Fibroblast of the conjunctiva (primary cell): ENCODE results near the gene BABAM1.
"Not testable (repeated sequence)": the region's sequence is repeated elsewhere in the genome, so short reads cannot be mapped to it uniquely, and the experiment has no call there.

ENCODE experiments used
- DNase-seq: peaks from one replicate; pipeline ENCODE4 v3.0.0-alpha.2; 2010; ENCODE audit warnings: low read depth

The BABAM1 gene

GRCh38 chr19:17275441-17276175, 8.4 kb downstream of the BABAM1 start:
- DNase-seq: no peak

GRCh38 chr19:17279436-17279835, 12.2 kb downstream of the BABAM1 start:
- no peak for DNase-seq

GRCh38 chr19:17281391-17282304, 14.4 kb downstream of the BABAM1 start, which contains the start of gene ANKLE1:
Gene ANKLE1 (plus strand): TSS chr19:17281901. CDS start chr19:17281921, 20 bp downstream.
- no peak for DNase-seq

- peak; percentile 49 for DNase-seq
Observed at GRCh38 chr19:17282488-17283125, 15.4 kb downstream of the BABAM1 start.

- DNase-seq: no peak
Observed at GRCh38 chr19:17283504-17283996, 16.3 kb downstream of the BABAM1 start.

GRCh38 chr19:17285415-17286135, 18.3 kb downstream of the BABAM1 start:
- DNase-seq: no peak

DNA sequence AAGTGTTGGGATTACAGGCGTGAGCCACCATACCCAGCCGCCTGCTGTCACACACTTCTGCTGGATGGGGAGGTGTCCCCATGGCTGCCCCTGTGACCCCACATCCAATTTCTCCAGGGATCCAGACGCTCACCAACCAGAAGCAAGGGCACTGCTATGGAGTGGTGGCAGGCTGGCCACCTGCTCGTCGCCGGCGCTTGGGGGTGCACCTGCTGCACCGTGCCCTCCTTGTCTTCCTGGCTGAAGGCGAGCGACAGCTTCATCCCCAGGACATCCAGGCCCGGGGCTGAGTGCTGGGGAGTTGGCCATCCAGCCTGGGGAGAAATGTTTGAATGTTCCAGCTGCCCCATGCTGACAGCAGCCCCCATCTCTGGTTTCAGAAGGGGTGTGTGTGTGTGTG, 19.0 kb downstream of the BABAM1 start:
- DNase-seq: no peak

DNA sequence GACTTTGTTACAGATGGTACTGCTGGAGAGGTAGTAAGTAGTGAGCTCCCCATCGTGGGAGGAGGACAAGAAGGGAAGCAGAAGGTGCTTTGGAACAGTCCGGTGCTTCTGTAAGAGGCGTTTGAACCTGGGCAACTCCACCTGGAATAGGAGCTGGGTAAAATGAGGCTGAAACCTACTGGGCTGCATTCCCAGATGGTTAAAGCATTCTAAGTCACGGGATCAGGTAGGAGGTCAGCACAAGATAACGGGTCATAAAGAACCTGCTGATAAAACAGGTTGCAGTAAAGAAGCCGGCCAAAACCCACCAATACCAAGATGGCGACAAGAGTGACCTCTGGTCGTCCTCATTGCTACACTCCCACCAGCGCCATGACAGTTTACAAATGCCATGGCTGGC, 19.5 kb downstream of the BABAM1 start:
- DNase-seq: no peak

DNA sequence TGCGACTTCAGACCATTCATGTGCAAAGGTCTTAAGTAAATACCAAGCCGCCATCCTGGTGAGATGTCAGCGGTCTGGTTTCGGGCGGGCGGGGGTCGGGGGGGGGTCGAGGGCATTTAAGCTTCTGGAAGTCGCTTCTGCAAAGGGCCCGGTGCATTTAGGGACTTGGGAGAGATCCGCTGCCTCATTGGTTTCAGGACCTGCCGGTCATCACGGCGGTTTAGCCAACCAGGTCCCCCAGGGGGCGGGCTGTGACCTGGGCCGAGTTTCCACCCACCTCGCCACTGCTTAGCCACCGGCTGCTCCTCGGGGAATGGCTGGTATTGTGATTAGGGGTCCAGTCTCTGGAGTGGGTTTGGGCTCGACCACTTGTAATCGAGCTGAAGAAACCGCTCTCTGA, 22.2 kb downstream of the BABAM1 start:
- DNase-seq: peak; percentile 67

- peak; percentile 83 for DNase-seq
Observed at GRCh38 chr19:17292301-17293074, 25.2 kb downstream of the BABAM1 start.

DNA sequence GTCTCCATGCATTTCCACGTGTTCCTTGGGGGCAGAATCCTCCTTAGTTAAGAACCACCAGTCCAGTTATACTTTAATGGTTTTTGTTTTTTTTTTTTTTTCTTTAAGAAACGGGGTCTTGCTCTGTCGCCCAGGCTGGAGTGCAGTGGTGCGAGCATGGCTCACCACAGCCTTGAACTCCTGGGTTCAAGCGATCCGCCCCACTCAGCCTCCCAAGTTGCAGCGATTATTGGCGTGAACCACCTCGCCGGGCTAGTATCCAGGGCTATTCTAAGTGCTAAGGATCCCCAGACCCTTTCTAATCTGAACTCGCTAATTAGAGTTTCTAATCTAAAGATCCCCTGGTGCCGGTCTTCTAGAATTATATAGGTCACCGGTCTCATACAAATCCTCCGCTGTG, 26.4 kb downstream of the BABAM1 start:
- DNase-seq: no peak

DNA sequence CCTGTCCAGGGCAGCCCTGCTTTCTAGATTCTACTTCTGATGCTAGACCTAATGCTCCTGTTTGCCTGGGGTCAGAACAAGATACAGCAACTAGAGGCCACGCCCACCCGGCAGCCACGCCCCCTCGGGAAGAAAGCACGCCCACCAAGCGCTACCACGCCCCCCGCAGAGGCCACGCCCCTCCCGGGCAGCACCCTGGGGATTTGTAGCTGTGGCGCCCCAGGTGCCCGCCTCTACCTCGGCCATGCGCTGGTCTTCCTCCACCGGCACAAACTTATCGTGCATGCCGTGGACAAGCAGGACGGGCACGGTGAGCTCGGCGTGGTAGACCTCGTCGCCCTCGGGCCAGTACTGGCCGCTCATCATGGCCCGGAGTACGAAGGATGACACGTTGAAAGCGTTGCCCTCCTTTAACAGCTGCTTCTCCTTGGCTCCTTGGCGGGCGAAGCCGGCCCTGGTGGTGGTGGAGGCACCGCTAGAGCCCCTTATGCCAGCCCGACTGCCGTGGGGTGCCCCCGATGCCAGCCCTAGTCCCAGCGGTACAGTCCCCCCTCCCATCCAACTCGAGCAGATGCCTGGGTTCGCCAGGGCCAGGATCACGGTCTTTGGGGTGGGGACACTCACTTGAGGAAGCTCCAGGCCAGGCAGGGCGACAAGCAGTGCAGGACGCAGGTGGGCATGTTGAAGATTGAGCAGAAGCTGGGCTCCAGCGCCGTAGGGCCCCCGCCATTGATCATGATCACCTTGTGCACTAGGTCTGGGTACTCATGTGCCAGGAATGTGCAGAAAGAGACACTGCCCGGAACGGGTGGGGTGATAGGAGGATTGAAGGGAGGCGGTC, 27.0 kb downstream of the BABAM1 start:
- no peak for DNase-seq

GRCh38 chr19:17295551-17295950, 28.3 kb downstream of the BABAM1 start:
- not testable (repeated sequence) for DNase-seq

DNA sequence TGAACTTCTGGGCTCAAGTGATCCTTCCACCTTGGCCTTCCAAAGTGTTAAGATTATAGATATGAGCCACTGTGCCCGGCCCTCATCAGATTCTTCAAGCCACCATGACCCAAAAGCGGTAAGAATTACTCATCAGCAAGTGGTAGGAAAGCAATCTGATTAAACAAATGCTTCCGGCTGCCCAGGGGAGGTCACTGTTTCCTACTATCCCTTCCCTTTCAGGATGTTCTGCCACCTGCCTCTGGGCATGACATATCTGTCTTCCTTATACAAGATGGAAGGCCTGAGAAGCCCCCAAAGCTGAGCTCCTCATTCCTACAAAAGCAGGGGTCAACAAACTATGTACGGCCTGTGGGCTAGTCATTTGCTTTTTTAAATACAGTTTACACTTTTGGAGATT, 29.0 kb downstream of the BABAM1 start:
- DNase-seq: no peak

DNA sequence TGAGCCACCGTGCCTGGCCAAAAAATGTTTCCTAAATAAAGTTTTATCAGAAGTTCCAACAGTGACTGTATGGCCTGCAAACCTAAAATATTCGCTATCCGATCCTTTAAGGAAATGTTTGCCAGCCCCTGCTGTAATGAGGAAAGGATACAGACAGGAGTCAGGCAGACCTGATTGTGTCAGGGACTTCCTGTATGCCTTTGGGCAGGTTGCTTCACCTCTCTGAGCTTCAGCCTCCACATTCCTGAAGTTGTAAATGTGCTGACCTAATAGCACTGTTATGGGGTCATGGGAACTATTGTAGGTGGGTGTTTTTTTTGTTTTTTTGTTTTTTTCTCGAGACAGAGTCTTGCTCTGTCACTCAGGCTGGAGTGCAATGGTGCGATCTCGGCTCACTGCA, 29.7 kb downstream of the BABAM1 start:
- DNase-seq: no peak

- DNase-seq: no peak
Observed at GRCh38 chr19:17300992-17301619, 33.9 kb downstream of the BABAM1 start.

DNA sequence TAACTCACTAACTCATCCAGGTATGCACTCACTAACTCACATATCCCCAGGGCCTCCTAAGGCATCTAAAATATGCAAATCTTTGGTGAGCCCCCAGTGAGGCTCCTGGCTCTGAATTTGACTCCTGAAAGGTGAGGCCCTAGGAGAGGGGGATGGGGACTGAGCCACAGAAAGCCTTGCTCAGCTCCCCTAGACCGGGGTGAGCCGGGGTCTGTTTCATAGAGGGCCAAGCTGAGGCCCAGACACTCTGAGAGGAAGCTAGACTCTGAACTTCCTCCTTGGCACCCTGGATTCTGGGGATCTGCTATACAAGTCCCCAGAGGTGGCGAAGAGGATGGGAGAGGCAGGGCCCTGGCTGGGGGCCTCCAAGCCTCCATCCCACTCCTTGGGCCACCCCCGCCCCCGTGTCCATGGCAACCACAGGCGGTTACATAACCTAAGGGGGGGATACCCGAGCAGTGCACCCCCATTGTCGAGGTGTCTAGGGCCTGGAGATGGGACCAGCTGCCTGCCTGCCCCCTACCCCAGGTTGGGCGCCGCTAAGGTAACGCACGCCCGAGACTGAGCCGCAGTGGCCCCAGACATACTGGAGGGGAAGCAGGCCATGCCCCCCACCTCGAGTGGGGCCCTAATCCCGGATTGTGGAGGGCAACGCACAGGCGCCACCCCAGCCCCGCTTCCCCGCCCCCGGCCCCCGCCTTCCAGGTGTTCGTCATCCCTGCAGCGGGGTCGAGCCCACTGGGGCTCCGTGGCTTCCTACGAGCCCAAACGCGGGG, 35.3 kb downstream of the BABAM1 start:
- DNase-seq: no peak

- DNase-seq: peak; percentile 92
Observed at GRCh38 chr19:17303167-17303939, 36.1 kb downstream of the BABAM1 start, which contains the start of gene ABHD8. Gene ABHD8 (minus strand): TSS chr19:17303425. CDS start chr19:17301616, 1,809 bp downstream.
